GM18867 (cell line): ENCODE measurements around the gene CEL.
"Not testable (repeated sequence)": the region's sequence is repeated elsewhere in the genome, so short reads cannot be mapped to it uniquely, and the experiment has no call there.

Source experiments
- ATAC-seq: cut with Tn5 transposase; IDR thresholded peaks from one replicate; pipeline ENCODE4 v1.9.1; 2021; ENCODE audit warnings: mild to moderate bottlenecking, moderate library complexity; ENCODE audit not compliant: unreplicated experiment

CEL gene

DNA sequence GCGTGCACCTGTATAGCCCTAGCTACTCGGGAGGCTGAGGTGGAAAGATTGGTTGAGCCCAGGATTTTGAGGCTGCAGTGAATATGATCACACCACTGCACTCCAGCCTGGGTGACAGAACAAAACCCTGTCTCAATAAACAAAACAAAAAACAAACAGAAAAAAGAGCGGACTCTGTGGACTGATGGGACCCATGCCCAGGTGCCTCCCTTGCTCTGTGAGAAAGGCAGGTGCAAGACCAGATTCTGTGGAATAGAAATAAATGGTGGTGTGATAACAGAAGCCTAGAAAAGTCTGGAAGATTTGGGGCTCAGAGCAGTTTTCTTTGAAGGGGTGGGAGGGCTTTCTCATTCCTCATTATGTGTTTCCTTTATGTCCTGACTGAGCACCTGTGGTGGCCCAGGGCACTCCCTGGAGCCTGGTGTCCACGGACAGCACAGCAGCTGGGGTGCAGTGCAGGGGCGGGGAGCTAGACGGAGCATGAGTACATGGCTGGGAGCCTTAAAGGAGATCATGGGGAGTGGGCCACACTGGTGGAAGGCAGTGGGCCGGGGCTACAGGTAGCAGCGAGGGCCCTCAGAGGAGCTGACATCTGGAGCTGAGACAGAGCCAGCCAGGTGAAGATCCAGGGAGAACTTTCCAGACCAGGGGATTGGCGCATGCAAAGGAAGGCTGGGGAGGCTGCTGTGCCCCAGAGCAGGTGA lies 15.4 kb upstream of the CEL start:
- ATAC-seq = no peak

DNA sequence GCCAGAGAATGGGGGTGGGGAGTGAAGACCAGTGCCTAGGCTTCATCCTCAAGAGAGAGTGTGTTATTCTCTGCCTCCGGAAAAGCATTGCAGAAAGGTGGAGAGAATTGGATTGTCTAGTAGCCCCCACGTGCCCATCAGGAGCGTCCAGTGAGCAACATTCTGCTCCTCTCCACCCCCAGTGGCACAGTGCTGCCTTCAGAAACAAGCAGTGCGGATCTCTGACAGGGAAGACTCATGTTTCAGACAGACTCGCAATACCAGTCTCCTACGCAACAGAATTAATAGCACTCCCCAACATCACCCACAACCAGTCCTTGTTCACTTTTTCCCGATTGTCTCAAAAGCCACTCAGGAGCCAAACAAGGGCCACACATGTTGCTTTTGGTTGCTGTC lies 14.9 kb upstream of the CEL start:
- no peak for ATAC-seq

- no peak for ATAC-seq
Measured at GRCh38 chr9:133048595-133048994, 13.2 kb upstream of the CEL start.

- no peak for ATAC-seq
Measured at GRCh38 chr9:133049043-133049442, 12.7 kb upstream of the CEL start.

DNA sequence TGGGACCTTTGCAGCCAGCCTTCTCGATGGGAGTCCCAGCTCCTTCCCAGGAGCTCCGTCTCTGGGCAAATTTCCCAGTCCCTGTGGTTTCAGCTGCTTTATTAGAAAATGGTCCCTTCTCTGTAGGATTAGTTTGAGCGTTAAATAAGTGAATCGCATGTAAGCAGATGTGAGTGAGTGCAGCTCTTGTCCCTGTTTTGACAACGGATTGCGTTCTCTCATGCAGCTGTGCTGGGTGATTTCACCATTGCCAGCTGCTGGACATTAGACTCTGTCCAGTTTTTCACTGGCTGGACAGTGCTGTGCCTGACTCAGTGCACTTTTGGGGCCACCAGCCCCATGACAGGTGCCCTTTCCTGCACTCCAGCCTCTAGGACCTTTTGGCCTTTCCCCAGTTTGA lies 11.6 kb upstream of the CEL start:
- no peak for ATAC-seq

GRCh38 chr9:133050781-133051180 lies 11.0 kb upstream of the CEL start:
- no peak for ATAC-seq

- no peak for ATAC-seq
Measured at GRCh38 chr9:133051281-133051900, 10.4 kb upstream of the CEL start.

DNA sequence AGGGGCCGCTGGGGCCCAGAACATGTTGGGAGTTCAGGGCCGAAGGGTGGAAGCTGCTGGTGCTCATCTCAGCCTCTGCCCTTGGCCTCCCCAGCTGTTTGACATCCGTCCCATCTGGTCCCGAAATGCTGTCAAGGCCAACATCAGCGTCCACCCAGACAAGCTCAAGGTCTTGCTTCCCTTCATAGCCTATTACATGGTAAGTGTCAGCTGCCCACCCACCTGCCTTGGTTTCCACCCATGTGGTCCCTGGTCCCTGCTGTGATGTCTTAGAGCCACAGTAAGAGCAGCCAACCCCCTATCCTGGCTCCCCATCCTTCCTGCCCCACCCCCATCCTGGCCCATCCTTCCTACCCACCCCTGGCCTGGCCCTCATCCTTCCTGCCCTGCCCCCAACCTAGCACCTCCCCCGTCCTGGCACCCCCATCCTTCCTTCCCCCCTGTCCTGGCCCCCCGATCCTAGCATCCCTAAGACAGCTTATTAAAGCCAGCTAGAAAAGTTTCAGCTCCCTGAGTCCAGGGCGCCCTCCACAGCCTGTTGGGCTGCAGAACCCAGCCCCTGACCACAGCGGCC lies 9.7 kb upstream of the CEL start:
- no peak for ATAC-seq

- ATAC-seq = no peak
Measured at GRCh38 chr9:133054194-133054890, 7.4 kb upstream of the CEL start.

- ATAC-seq = no peak
Measured at GRCh38 chr9:133054966-133055365, 6.8 kb upstream of the CEL start.

GRCh38 chr9:133055788-133056420 lies 5.9 kb upstream of the CEL start:
- no peak for ATAC-seq

DNA sequence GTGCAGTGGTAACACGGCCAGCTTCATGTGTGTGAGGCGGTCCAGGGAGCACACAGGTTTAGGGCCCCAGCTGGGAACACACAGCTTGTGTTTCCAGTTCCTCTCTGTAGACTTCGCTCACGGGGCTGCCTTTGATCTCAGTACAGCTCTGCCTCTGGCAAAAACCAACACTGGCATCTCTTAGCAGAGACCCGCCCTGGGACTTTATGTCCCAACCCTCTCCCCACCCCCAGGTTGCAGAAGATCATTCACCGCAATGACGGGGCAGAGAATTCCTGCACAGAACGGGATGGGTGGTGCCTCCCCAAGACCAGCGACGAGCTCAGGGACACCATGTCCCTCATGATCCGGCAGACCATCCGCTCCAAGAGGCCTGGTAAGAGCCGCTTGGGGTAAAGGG lies 5.2 kb upstream of the CEL start:
- ATAC-seq = no peak

- no peak for ATAC-seq
Measured at GRCh38 chr9:133057006-133057405, 4.8 kb upstream of the CEL start.

- ATAC-seq = no peak
Measured at GRCh38 chr9:133057553-133057952, 4.2 kb upstream of the CEL start.

- ATAC-seq = no peak
Measured at GRCh38 chr9:133058071-133058470, 3.7 kb upstream of the CEL start.

GRCh38 chr9:133058550-133059320 lies 3.0 kb upstream of the CEL start:
- no peak for ATAC-seq

DNA sequence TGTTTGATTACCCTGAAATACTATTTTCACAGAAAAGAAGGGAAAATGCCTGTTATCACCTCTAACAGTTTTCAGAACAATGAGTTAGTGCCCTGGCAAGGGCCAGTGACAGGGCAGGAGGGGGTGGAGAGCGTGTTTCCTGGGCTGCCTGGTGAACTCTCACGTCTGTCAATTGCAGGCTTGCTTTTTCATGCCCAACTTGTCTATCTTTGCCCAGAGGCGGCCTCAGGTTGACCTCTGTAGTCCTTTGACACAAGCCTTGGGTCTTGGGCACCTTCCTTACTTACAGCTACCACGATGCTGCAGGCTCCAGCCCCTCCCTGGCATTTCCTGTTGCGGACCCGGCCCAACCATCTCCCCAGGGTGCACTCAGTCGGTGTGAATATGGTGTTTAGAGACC lies 2.2 kb upstream of the CEL start:
- ATAC-seq = no peak

- no peak for ATAC-seq
Measured at GRCh38 chr9:133060417-133060841, 1.4 kb upstream of the CEL start.

DNA sequence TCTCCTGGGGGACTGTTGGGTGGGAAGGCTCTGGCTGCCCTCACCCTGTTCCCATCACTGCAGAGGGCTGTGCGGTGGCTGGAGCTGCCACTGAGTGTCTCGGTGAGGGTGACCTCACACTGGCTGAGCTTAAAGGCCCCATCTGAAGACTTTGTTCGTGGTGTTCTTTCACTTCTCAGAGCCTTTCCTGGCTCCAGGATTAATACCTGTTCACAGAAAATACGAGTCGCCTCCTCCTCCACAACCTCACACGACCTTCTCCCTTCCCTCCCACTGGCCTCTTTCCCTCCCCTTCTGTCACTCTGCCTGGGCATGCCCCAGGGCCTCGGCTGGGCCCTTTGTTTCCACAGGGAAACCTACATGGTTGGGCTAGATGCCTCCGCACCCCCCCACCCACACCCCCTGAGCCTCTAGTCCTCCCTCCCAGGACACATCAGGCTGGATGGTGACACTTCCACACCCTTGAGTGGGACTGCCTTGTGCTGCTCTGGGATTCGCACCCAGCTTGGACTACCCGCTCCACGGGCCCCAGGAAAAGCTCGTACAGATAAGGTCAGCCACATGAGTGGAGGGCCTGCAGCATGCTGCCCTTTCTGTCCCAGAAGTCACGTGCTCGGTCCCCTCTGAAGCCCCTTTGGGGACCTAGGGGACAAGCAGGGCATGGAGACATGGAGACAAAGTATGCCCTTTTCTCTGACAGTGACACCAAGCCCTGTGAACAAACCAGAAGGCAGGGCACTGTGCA lies 590 bp upstream of the CEL start:
- not testable (repeated sequence) for ATAC-seq

DNA sequence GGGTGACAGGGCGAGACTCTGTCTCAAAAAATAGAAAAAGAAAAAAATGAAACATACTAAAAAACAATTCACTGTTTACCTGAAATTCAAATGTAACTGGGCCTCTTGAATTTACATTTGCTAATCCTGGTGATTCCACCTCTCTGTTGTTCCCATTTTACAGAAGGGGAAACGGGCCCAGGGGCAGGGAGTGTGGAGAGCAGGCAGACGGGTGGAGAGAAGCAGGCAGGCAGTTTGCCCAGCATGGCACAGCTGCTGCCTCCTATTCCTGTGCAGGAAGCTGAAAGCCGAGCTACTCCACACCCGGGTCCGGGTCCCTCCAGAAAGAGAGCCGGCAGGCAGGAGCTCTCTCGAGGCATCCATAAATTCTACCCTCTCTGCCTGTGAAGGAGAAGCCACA lies 788 bp downstream of the CEL start:
- ATAC-seq = not testable (repeated sequence)
